Sigmoid colon (tissue), 4 donors: ENCODE results near the gene TAF1B.

ENCODE experiments used
- EP300 ChIP-seq, 4 donors: sonication (generic); formaldehyde crosslinking; IDR thresholded peaks; one replicate each; pipeline ENCODE4 v1.6.1; 2017; ENCODE audit warnings: antibody characterized with exemption in 4 of 4
- TF ChIP-seq, protein P1 (sequence below), 4 experiments: fragments of 450-650 bp in 3 of 4; fragments of 200-600 bp in 1 of 4; IDR thresholded peaks; one replicate each; pipeline ENCODE4 v1.5.1; 2016 to 2019; ENCODE audit warnings: antibody characterized with exemption in 4 of 4, mild to moderate bottlenecking in 3 of 4, moderate library complexity in 2 of 4

DNA sequence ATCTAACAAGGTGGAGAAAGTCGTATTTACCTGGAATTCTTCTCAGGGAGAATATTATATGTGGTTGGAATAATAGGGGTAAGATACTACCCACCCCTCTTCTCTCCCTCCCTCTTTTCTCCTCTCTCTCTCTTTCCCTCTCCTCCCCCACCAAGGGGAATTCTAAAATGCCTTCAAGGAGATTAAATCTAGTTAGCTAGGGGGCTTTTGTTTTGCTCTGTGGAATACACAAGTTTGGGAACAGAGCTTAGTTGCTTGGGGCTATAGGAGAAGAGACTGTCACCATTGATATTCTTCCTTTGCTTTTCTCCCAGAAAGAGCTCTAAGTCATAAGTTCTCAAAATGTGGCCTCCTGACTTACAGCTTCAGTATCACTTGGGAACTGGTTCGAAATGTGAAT lies 34.5 kb downstream of the TAF1B start:
- TF ChIP-seq EP300 (IDR thresholded peaks at IDR 0.05), result no peak
- TF ChIP-seq, protein P1, sequence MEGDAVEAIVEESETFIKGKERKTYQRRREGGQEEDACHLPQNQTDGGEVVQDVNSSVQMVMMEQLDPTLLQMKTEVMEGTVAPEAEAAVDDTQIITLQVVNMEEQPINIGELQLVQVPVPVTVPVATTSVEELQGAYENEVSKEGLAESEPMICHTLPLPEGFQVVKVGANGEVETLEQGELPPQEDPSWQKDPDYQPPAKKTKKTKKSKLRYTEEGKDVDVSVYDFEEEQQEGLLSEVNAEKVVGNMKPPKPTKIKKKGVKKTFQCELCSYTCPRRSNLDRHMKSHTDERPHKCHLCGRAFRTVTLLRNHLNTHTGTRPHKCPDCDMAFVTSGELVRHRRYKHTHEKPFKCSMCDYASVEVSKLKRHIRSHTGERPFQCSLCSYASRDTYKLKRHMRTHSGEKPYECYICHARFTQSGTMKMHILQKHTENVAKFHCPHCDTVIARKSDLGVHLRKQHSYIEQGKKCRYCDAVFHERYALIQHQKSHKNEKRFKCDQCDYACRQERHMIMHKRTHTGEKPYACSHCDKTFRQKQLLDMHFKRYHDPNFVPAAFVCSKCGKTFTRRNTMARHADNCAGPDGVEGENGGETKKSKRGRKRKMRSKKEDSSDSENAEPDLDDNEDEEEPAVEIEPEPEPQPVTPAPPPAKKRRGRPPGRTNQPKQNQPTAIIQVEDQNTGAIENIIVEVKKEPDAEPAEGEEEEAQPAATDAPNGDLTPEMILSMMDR (IDR thresholded peaks at IDR 0.05), result no peak
